ENCODE results near the gene MAVS. TPM values are rescaled to one million over a fixed set of nuclear protein-coding genes. Genes with fewer than 3 reads are reported as not detected.
A peak's percentile ranks its signal among the peaks of the same experiment; 100 is the strongest.

Gene MAVS
- total RNA-seq, 2 donors from 2014 or later = 27.5 to 29.7 TPM

GRCh38 chr20:3923818-3924217 lies 77.2 kb downstream of the MAVS start:
- no peak for TF ChIP-seq CTCF (IDR thresholded peaks at IDR 0.05)

GRCh38 chr20:3924304-3925112 lies 77.9 kb downstream of the MAVS start:
- no peak for TF ChIP-seq CTCF (IDR thresholded peaks at IDR 0.05)
- H3K36me3 ChIP-seq = peaks cover 18% of the 10 kb centered on the region

More at GRCh38 chr20:3923818-3924217, 77.2 kb downstream of the MAVS start:
- DNase-seq (ENCODE audit: low spot score) = no peak
- Histone ChIP-seq H3K9me3 (no peaks in the 10 kb centered on the region), H3K27ac (no peak overlapping the region), H3K36me3 (peaks cover 20% of the 10 kb centered on the region), H3K27me3 (no peaks in the 10 kb centered on the region), H3K4me1 (peaks cover 0 to 46% of the 10 kb centered on the region in 2 donors), H3K4me3 (no peak overlapping the region)

GRCh38 chr20:3925113-3925695 lies 78.6 kb downstream of the MAVS start:
- Histone ChIP-seq H3K4me3 (no peak overlapping the region), H3K4me1 (peaks cover 0 to 46% of the 10 kb centered on the region in 2 donors), H3K36me3 (peaks cover 18% of the 10 kb centered on the region), H3K9me3 (no peaks in the 10 kb centered on the region), H3K27me3 (no peaks in the 10 kb centered on the region), H3K27ac (no peak overlapping the region)
- TF ChIP-seq CTCF (IDR thresholded peaks at IDR 0.05) = no peak
- peak; percentile 36 for DNase-seq (ENCODE audit: low spot score)

More at GRCh38 chr20:3924304-3925112, 77.9 kb downstream of the MAVS start:
- no peak overlapping the region for H3K27ac ChIP-seq
- H3K4me3 ChIP-seq = no peak overlapping the region
- DNase-seq (ENCODE audit: low spot score) = peak; percentile 44
- peaks cover 0 to 46% of the 10 kb centered on the region in 2 donors for H3K4me1 ChIP-seq
- no peaks in the 10 kb centered on the region for H3K9me3 ChIP-seq
- no peaks in the 10 kb centered on the region for H3K27me3 ChIP-seq

MicroRNAs within 50 kb of the gene (microRNA counts, 767-probe panel; counts per million panel counts)
- 0 to 31.0 counts per million in 2 donors for microRNA hsa-miR-103a-3p

Small RNA genes lying within 50 kb of the gene (microRNA-seq; reads per million reads assigned to microRNA genes)
- gene MIR103A2 (ENCODE audit: borderline number of aligned reads in 2 of 2, borderline replicate concordance in 1 of 2) (0 reads per million in 2 donors), gene MIR103B2 (ENCODE audit: borderline number of aligned reads in 2 of 2, borderline replicate concordance in 1 of 2) (0 reads per million in 2 donors)

Other genes with a start within 250 kb of the MAVS start
- gene GFRA4, start 183.4 kb upstream of the MAVS start, total RNA-seq = not detected
- 10 to 100 TPM in 1 of 2 donors, 1 to 10 TPM in 1; 9.7 to 13.8 TPM for gene ADAM33, start 164.8 kb upstream of the MAVS start, total RNA-seq
- gene SIGLEC1, start 134.2 kb upstream of the MAVS start, total RNA-seq = 1 to 10 TPM; 3.2 to 3.9 TPM
- 10 to 100 TPM; 11.2 to 13.4 TPM for gene HSPA12B, start 114.1 kb upstream of the MAVS start, total RNA-seq
- 10 to 100 TPM; 10.8 to 11.2 TPM for gene ADISSP, start 79.1 kb upstream of the MAVS start, total RNA-seq
- gene SPEF1, start 65.4 kb upstream of the MAVS start, total RNA-seq = under 1 TPM in 1 of 2 donors, not detected in 1; 0.31 TPM
- 10 to 100 TPM; 49.1 to 77.1 TPM for gene CENPB, start 60.1 kb upstream of the MAVS start, total RNA-seq
- 10 to 100 TPM; 10.4 to 11.4 TPM for gene CDC25B, start 50.5 kb upstream of the MAVS start, total RNA-seq
- 10 to 100 TPM; 14.6 to 17.3 TPM for gene AP5S1, start 26.3 kb upstream of the MAVS start, total RNA-seq
- 10 to 100 TPM; 15.5 to 19.5 TPM for gene PANK2, start 42.6 kb downstream of the MAVS start, total RNA-seq
- 10 to 100 TPM in 1 of 2 donors, 1 to 10 TPM in 1; 6.5 to 14.9 TPM for gene RNF24, start 168.7 kb downstream of the MAVS start, total RNA-seq

All from right atrium auricular region (tissue), 2 donors.